Limb (tissue), 2 donors: ENCODE measurements around the gene CPEB4.

Experiments
- DNase-seq, 2 donors: peaks; one replicate each; pipeline ENCODE4 v3.0.0-alpha.2; 2016; ENCODE audit errors: extremely low spot score in 2 of 2

The CPEB4 gene

DNA sequence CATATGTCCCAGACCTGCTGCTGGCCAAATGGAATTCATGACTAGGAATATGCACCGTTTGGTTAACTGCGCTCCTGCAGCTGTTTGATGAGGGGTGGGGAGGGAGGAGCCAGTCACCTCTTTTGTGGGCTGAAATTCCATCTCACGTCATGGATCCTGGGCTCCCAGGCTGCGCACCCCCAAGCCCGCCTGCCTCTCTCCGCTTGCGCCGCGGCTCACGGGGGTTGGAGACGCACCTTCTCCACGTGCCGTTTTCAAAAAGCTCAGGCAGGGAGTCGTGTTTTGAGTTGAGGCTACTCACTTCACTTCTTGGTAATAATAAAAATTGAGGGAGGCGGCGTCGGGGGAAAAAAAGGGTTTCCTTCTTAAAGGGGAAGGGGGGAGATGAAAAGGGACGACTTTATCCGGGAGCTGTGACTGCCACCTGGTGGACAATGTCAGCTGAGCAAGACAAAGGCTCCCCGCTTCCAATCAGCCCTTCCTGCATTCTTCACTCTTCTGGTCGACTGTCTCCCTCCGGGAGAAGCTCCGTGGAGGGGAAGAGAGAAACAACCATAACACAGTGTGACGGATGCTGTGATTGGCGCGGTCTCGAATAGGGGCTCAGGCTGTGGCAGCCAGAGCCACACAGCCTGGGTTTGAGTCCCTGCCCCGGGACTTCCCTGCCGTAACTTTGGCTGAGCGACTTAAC lies 84.9 kb downstream of the CPEB4 start:
- DNase-seq, result peak; percentile 90 to 91

GRCh38 chr5:173973616-173973969 lies 85.4 kb downstream of the CPEB4 start:
- DNase-seq, result peak in 1 of 2 donors; percentile 16

- DNase-seq, result no peak
These were observed 86.6 kb downstream of the CPEB4 start for GRCh38 chr5:173974688-173975239.

GRCh38 chr5:173981185-173981761 lies 93.1 kb downstream of the CPEB4 start:
- DNase-seq, result no peak

DNA sequence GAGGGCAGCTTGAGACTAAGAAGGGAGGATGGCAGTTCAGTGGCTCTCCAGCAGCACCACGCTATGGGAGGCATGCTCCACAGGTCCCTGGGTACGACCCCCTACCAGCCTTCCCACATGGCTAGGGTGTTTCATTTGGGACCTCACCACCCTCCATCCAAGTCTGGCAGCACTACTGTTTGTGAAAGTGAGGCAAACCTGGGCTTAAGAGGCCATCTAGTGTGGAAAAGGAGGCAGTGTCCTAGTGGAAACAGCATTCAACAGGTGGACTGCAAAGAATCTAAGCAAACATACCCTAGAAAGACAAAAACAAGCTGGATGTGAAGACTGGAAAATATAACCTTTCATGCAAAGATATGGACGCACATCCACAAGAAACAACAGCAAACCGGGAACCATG lies 96.1 kb downstream of the CPEB4 start:
- DNase-seq, result no peak

- DNase-seq, result no peak
These were observed 100.6 kb downstream of the CPEB4 start, which contains the start of gene C5orf47 for GRCh38 chr5:173988554-173989431. Gene C5orf47, plus strand, starts transcription at chr5:173989170. Its CDS starts 94 bp downstream, at chr5:173989264.

DNA sequence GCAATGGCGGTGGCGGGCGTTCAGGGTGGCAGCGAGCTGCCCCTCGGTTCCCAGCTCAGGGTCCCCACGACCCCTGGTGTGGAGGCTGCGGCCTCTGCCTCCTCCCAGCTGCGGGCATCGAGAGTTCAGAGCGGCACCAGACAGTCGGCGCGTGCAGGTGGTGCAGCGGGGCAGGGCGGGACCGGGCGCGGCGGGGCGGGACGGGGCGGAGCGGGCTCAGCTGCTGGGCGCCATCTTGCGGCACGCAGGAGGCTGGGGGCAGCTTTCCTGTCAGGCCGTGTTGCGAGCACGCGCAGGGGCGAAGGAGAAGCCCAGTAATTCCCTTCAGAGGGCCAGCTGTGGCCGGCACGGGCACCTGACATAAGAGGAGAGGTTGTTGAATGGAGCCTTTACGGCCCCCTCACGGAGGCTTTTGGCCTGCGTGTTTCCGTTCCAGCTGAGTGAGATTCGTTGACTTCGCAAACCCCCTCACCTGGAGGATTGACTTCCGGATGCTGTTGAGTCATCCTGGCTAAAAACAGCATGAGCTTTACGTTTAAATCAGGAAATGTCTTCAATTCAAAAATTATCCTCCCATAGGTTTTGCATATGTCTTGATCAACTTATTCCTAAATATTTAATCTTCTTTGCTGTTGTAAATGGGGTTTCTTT lies 101.4 kb downstream of the CPEB4 start:
- no peak for DNase-seq

- DNase-seq, result no peak
These were observed 109.2 kb downstream of the CPEB4 start for GRCh38 chr5:173997331-173997730.

- no peak for DNase-seq
These were observed 110.4 kb downstream of the CPEB4 start for GRCh38 chr5:173998531-173998930.

DNA sequence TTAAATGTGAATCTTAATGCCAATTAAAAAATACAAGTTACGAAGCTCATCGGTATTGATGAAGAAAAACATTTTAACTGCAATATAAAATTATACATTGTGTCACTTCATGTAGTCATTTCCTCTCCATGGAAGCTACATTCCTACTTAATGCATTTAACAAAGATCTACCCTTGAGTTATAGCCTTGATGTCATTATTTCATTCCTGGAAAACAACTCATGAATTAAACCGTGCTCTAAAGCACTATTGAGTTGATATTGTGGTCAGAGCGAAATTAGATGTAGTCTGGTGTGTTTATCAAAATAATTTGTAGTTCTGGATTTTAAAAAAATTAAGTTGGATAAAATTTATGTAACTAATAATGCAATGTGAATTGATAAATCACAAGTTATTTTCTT lies 111.9 kb downstream of the CPEB4 start:
- no peak for DNase-seq

- no peak for DNase-seq
These were observed 115.6 kb downstream of the CPEB4 start for GRCh38 chr5:174003795-174004194.

DNA sequence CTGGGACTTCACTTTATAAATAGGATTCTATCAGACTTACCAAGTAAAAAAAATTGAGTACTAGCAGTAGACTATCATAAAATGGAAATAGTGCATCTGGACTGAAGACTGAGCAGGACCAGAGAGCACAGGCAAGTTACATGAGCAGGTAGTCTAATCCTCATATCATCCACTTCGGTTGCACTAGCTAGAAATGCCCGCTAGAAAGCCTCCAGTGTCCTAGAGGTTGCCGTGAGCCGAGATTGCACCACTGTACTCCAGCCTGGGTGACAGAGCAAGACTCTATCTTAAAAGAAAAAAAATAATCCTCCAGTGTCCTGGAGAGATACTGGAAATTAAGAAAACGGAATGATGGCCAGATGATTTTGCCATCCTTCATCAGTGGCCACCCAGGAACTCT lies 120.8 kb downstream of the CPEB4 start:
- DNase-seq, result no peak

DNA sequence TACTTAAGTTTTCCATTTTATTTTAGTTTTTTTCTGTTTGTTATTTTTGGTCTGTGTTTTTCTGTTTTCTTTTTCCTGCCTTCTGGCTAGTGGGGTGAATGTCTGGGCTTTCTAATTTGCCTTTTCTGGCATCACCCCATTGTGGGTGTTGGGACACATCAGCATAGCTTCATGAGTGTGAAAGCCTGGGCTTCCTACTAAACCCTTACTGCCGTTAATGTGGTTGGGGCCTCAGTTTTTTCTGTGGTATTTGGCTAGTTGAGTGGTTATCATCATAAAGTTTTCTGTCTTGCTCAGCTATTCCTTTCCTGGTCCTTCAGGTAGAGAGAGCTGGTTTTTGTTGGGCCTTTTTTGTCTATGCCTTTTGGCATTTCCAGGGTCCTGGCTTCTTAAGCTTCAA lies 122.2 kb downstream of the CPEB4 start:
- no peak for DNase-seq

DNA sequence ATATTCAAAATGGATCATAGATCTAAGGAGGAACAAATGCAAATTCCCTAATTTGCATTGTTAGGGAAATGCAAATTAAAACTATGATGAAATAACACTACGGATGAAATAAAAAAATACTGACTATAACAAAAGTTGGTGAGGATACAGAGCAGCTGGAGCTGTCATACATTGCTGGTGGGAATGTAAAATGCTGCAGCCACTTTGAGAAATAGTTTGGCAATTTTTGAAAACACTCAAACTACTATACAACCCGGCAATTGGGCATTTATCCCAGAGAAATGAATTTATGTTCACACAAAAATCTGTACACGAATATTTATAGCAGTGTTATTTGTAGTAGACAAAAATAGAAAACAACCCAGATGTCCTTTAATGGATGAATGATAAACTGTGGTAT lies 123.3 kb downstream of the CPEB4 start:
- DNase-seq, result no peak
